ENCODE data around the gene ANO4.

ANO4 gene

GRCh38 chr12:100826323-100826722, 31.7 kb downstream of the ANO4 start:
- ATAC-seq (replicated peaks; ENCODE audit: extremely low read depth, poor library complexity, severe bottlenecking): no peak
- peaks cover 1% of the 10 kb centered on the region for H3K36me3 Mint-ChIP-seq (ENCODE audit: insufficient read depth)
- no peak overlapping the region for H3K4me3 Mint-ChIP-seq
- no peaks in the 10 kb centered on the region for H3K27me3 Mint-ChIP-seq
- no peaks in the 10 kb centered on the region for H3K4me1 Mint-ChIP-seq
- no peak overlapping the region for H3K27ac Mint-ChIP-seq (ENCODE audit: low read depth)
- peaks cover 9% of the 10 kb centered on the region for H3K9me3 Mint-ChIP-seq
- no peak for DNase-seq (ENCODE audit: low spot score in 2 of 2)

- Mint-ChIP-seq H3K4me3 (no peak overlapping the region), H3K27ac (ENCODE audit: low read depth) (no peak overlapping the region), H3K36me3 (ENCODE audit: insufficient read depth) (peaks cover 1% of the 10 kb centered on the region), H3K4me1 (no peaks in the 10 kb centered on the region), H3K9me3 (peaks cover 9% of the 10 kb centered on the region), H3K27me3 (no peaks in the 10 kb centered on the region)
- DNase-seq (ENCODE audit: low spot score in 2 of 2) (no peak), ATAC-seq (replicated peaks; ENCODE audit: extremely low read depth, poor library complexity, severe bottlenecking) (no peak)
Measured at GRCh38 chr12:100827901-100828520, 33.4 kb downstream of the ANO4 start.

GRCh38 chr12:100830003-100830795, 35.6 kb downstream of the ANO4 start:
- Mint-ChIP-seq H3K36me3 (ENCODE audit: insufficient read depth) (peaks cover 1% of the 10 kb centered on the region), H3K27ac (ENCODE audit: low read depth) (no peak overlapping the region), H3K9me3 (peaks cover 13% of the 10 kb centered on the region), H3K4me1 (no peaks in the 10 kb centered on the region), H3K4me3 (no peak overlapping the region), H3K27me3 (no peaks in the 10 kb centered on the region)
- ATAC-seq (replicated peaks; ENCODE audit: extremely low read depth, poor library complexity, severe bottlenecking) (no peak), DNase-seq (ENCODE audit: low spot score in 2 of 2) (no peak)

- Mint-ChIP-seq H3K4me3 (no peak overlapping the region), H3K36me3 (ENCODE audit: insufficient read depth) (no peaks in the 10 kb centered on the region), H3K9me3 (peaks cover 5% of the 10 kb centered on the region), H3K27me3 (no peaks in the 10 kb centered on the region), H3K4me1 (no peaks in the 10 kb centered on the region), H3K27ac (ENCODE audit: low read depth) (no peak overlapping the region)
- ATAC-seq (replicated peaks; ENCODE audit: extremely low read depth, poor library complexity, severe bottlenecking) (no peak), DNase-seq (ENCODE audit: low spot score in 2 of 2) (no peak)
Measured at GRCh38 chr12:100833282-100833681, 38.7 kb downstream of the ANO4 start.

- no peaks in the 10 kb centered on the region for H3K4me1 Mint-ChIP-seq
- no peak overlapping the region for H3K4me3 Mint-ChIP-seq
- no peak overlapping the region for H3K27ac Mint-ChIP-seq (ENCODE audit: low read depth)
- peaks cover 23% of the 10 kb centered on the region for H3K9me3 Mint-ChIP-seq
- DNase-seq (ENCODE audit: low spot score in 2 of 2) (no peak), ATAC-seq (replicated peaks; ENCODE audit: extremely low read depth, poor library complexity, severe bottlenecking) (no peak)
- H3K27me3 Mint-ChIP-seq: no peaks in the 10 kb centered on the region
- H3K36me3 Mint-ChIP-seq (ENCODE audit: insufficient read depth): no peaks in the 10 kb centered on the region
Measured at GRCh38 chr12:100840748-100841147, 46.2 kb downstream of the ANO4 start.

GRCh38 chr12:100842156-100842555, 47.6 kb downstream of the ANO4 start:
- Mint-ChIP-seq H3K27ac (ENCODE audit: low read depth) (no peak overlapping the region), H3K9me3 (peaks cover 23% of the 10 kb centered on the region), H3K27me3 (no peaks in the 10 kb centered on the region), H3K4me3 (no peak overlapping the region), H3K4me1 (no peaks in the 10 kb centered on the region), H3K36me3 (ENCODE audit: insufficient read depth) (no peaks in the 10 kb centered on the region)
- no peak for DNase-seq (ENCODE audit: low spot score in 2 of 2)
- ATAC-seq (replicated peaks; ENCODE audit: extremely low read depth, poor library complexity, severe bottlenecking): no peak

- H3K27me3 Mint-ChIP-seq: no peaks in the 10 kb centered on the region
- no peak overlapping the region for H3K27ac Mint-ChIP-seq (ENCODE audit: low read depth)
- H3K4me1 Mint-ChIP-seq: no peaks in the 10 kb centered on the region
- no peak overlapping the region for H3K4me3 Mint-ChIP-seq
- peaks cover 23% of the 10 kb centered on the region for H3K9me3 Mint-ChIP-seq
- no peak for ATAC-seq (replicated peaks; ENCODE audit: extremely low read depth, poor library complexity, severe bottlenecking)
- no peak for DNase-seq (ENCODE audit: low spot score in 2 of 2)
- no peaks in the 10 kb centered on the region for H3K36me3 Mint-ChIP-seq (ENCODE audit: insufficient read depth)
Measured at GRCh38 chr12:100843061-100843460, 48.5 kb downstream of the ANO4 start.

- H3K27ac Mint-ChIP-seq (ENCODE audit: low read depth): no peak overlapping the region
- H3K9me3 Mint-ChIP-seq: peaks cover 27% of the 10 kb centered on the region
- no peaks in the 10 kb centered on the region for H3K4me1 Mint-ChIP-seq
- H3K36me3 Mint-ChIP-seq (ENCODE audit: insufficient read depth): no peaks in the 10 kb centered on the region
- DNase-seq (ENCODE audit: low spot score in 2 of 2) (no peak), ATAC-seq (replicated peaks; ENCODE audit: extremely low read depth, poor library complexity, severe bottlenecking) (no peak)
- H3K27me3 Mint-ChIP-seq: no peaks in the 10 kb centered on the region
- H3K4me3 Mint-ChIP-seq: no peak overlapping the region
Measured at GRCh38 chr12:100845095-100845494, 50.5 kb downstream of the ANO4 start.

GRCh38 chr12:100851637-100852036, 57.1 kb downstream of the ANO4 start:
- no peak overlapping the region for H3K4me3 Mint-ChIP-seq
- H3K27ac Mint-ChIP-seq (ENCODE audit: low read depth): no peak overlapping the region
- DNase-seq (ENCODE audit: low spot score in 2 of 2): no peak
- no peaks in the 10 kb centered on the region for H3K4me1 Mint-ChIP-seq
- H3K9me3 Mint-ChIP-seq: peaks cover 9% of the 10 kb centered on the region
- ATAC-seq (replicated peaks; ENCODE audit: extremely low read depth, poor library complexity, severe bottlenecking): no peak
- H3K27me3 Mint-ChIP-seq: no peaks in the 10 kb centered on the region
- no peaks in the 10 kb centered on the region for H3K36me3 Mint-ChIP-seq (ENCODE audit: insufficient read depth)

- no peak for DNase-seq (ENCODE audit: low spot score in 2 of 2)
- Mint-ChIP-seq H3K27ac (ENCODE audit: low read depth) (no peak overlapping the region), H3K4me3 (no peak overlapping the region), H3K27me3 (no peaks in the 10 kb centered on the region), H3K36me3 (ENCODE audit: insufficient read depth) (no peaks in the 10 kb centered on the region), H3K4me1 (no peaks in the 10 kb centered on the region), H3K9me3 (peaks cover 6% of the 10 kb centered on the region)
- ATAC-seq (replicated peaks; ENCODE audit: extremely low read depth, poor library complexity, severe bottlenecking): no peak
Measured at GRCh38 chr12:100857418-100857817, 62.8 kb downstream of the ANO4 start.

- Mint-ChIP-seq H3K9me3 (peaks cover 10% of the 10 kb centered on the region), H3K27ac (ENCODE audit: low read depth) (no peak overlapping the region), H3K27me3 (no peaks in the 10 kb centered on the region), H3K4me3 (no peak overlapping the region), H3K36me3 (ENCODE audit: insufficient read depth) (no peaks in the 10 kb centered on the region), H3K4me1 (no peaks in the 10 kb centered on the region)
- DNase-seq (ENCODE audit: low spot score in 2 of 2) (no peak), ATAC-seq (replicated peaks; ENCODE audit: extremely low read depth, poor library complexity, severe bottlenecking) (no peak)
Measured at GRCh38 chr12:100857971-100858370, 63.4 kb downstream of the ANO4 start.

GRCh38 chr12:100858656-100859055, 64.1 kb downstream of the ANO4 start:
- Mint-ChIP-seq H3K27me3 (no peaks in the 10 kb centered on the region), H3K27ac (ENCODE audit: low read depth) (no peak overlapping the region), H3K4me3 (no peak overlapping the region), H3K9me3 (peaks cover 11% of the 10 kb centered on the region), H3K36me3 (ENCODE audit: insufficient read depth) (no peaks in the 10 kb centered on the region), H3K4me1 (no peaks in the 10 kb centered on the region)
- no peak for DNase-seq (ENCODE audit: low spot score in 2 of 2)
- no peak for ATAC-seq (replicated peaks; ENCODE audit: extremely low read depth, poor library complexity, severe bottlenecking)

- H3K36me3 Mint-ChIP-seq (ENCODE audit: insufficient read depth): no peaks in the 10 kb centered on the region
- peaks cover 11% of the 10 kb centered on the region for H3K9me3 Mint-ChIP-seq
- H3K27me3 Mint-ChIP-seq: no peaks in the 10 kb centered on the region
- no peak overlapping the region for H3K4me3 Mint-ChIP-seq
- no peak for DNase-seq (ENCODE audit: low spot score in 2 of 2)
- no peak for ATAC-seq (replicated peaks; ENCODE audit: extremely low read depth, poor library complexity, severe bottlenecking)
- no peaks in the 10 kb centered on the region for H3K4me1 Mint-ChIP-seq
- no peak overlapping the region for H3K27ac Mint-ChIP-seq (ENCODE audit: low read depth)
Measured at GRCh38 chr12:100859063-100859627, 64.6 kb downstream of the ANO4 start.
